ENCODE measurements around the gene ZNF516. TPM values are rescaled to one million over a fixed set of nuclear protein-coding genes. Genes with fewer than 3 reads are reported as not detected.

Gene ZNF516
- total RNA-seq, 1 experiment from 2014 or later = 22.6 TPM

GRCh38 chr18:76410660-76411417, 84.2 kb downstream of the ZNF516 start:
- H3K79me1 ChIP-seq (ENCODE audit: insufficient read depth, low read depth, low read length, poor library complexity, severe bottlenecking) = no peaks in the 10 kb centered on the region
- no peaks in the 10 kb centered on the region for H3K79me2 ChIP-seq (ENCODE audit: insufficient read depth, low read length)
- H3K4me1 Mint-ChIP-seq = peaks cover 1 to 13% of the 10 kb centered on the region in 2 experiments; a peak in 3 of 4 replicates
- no peak overlapping the region for H4K5ac ChIP-seq (ENCODE audit: insufficient read length, low read depth, low read length)
- no peak overlapping the region for H2AFZ ChIP-seq (ENCODE audit: low read length)
- TF ChIP-seq CTCF (conservative IDR thresholded peaks at IDR 0.05) = no peak
- no peak overlapping the region for H2AK5ac ChIP-seq (ENCODE audit: insufficient read length, low read length)
- no peaks in the 10 kb centered on the region for H3K23me2 ChIP-seq (ENCODE audit: insufficient read length, low read depth, low read length, poor library complexity, severe bottlenecking)
- peaks cover 6% of the 10 kb centered on the region in 3 experiments; a peak in 6 of 7 replicates for H3K36me3 Mint-ChIP-seq (ENCODE audit: insufficient read depth in 1 of 3, low read depth in 3 of 3)
- peak; percentile 5 for DNase-seq
- no CpG with 5 or more reads among the region's 11 CpGs for WGBS (ENCODE audit: extremely low coverage, insufficient read length, low lambda C conversion rate)
- H3K18ac ChIP-seq (ENCODE audit: insufficient read length, low read depth, low read length) = no peak overlapping the region
- H3K9me3 ChIP-seq (ENCODE audit: control insufficient read depth, low read depth, low read length) = no peaks in the 10 kb centered on the region
- no peak overlapping the region for H3K9ac ChIP-seq (ENCODE audit: extremely low read depth, insufficient read length, low read length)
- no peaks in the 10 kb centered on the region for H3K27me3 Mint-ChIP-seq (ENCODE audit: low read depth)
- H4K8ac ChIP-seq (replicated peaks; ENCODE audit: insufficient read length, low read depth, low read length) = no peak overlapping the region
- H4K20me1 ChIP-seq (ENCODE audit: control insufficient read depth, insufficient read depth, insufficient read length) = no peaks in the 10 kb centered on the region
- H2BK12ac ChIP-seq (ENCODE audit: insufficient read length, low read depth, low read length) = no peak overlapping the region
- H2BK120ac ChIP-seq (ENCODE audit: low read depth, low read length, poor library complexity, severe bottlenecking) = no peak overlapping the region
- no peaks in the 10 kb centered on the region for H3K4me1 ChIP-seq (ENCODE audit: insufficient read depth, low read length)
- H4K91ac ChIP-seq (ENCODE audit: insufficient read length, low read depth, low read length) = no peak overlapping the region
- no peak overlapping the region for H3K4me3 Mint-ChIP-seq
- H3K14ac ChIP-seq (ENCODE audit: insufficient read depth, low read length) = no peak overlapping the region
- peak overlapping the region in 1 of 3 experiments; percentile 16; a peak in 1 of 7 replicates for H3K27ac Mint-ChIP-seq
- no peak overlapping the region for H3K27ac ChIP-seq (ENCODE audit: insufficient read length, low read depth, low read length)
- no peak overlapping the region for H2BK20ac ChIP-seq (ENCODE audit: low read depth, low read length, poor library complexity, severe bottlenecking)
- no peak overlapping the region for H3K4me2 ChIP-seq (ENCODE audit: insufficient read depth, insufficient read length, low read length)
- no peak overlapping the region for H3K23ac ChIP-seq (ENCODE audit: insufficient read length, low read depth, low read length)
- no peaks in the 10 kb centered on the region for H3K27me3 ChIP-seq (ENCODE audit: insufficient read depth, low read length)
- H2BK5ac ChIP-seq (ENCODE audit: insufficient read length, low read length) = no peak overlapping the region
- no peak overlapping the region for H2BK15ac ChIP-seq (ENCODE audit: low read depth, low read length)
- no peak overlapping the region for H3K56ac ChIP-seq (ENCODE audit: insufficient read length, low read depth, low read length)
- H3K4ac ChIP-seq (ENCODE audit: low read depth, low read length) = no peak overlapping the region
- no peak overlapping the region for H3T11ph ChIP-seq (ENCODE audit: low read length)
- H3K9me3 Mint-ChIP-seq = peaks cover 0 to 6% of the 10 kb centered on the region in 2 experiments; a peak in 1 of 5 replicates

Data from H9 (cell line).